ENCODE results near the gene PTPRD. TPM values are rescaled to one million over a fixed set of nuclear protein-coding genes. Genes with fewer than 3 reads are reported as not detected.

Gene PTPRD
- total and polyA plus RNA-seq, 2 of the 4 experiments (the other 2 are of a cell fraction), result 0.07 to 0.18 TPM

DNA sequence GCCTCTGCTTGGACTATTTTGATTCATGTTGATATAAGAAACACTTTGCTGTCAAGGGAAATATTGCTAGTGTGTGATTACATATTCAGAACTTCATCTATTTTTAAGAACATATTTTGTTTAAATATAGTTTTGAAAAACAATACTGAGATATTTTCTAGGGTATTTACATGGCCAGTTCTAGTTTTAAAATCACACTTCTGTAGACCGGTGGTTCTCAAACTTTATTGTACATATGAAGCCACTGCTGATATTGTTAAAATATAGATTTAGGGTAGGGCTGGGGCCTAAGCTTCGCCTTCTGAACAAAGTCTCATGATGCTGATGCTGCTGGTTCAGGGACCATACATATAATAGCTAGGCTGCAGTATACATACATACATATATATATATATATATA is 1000.0 kb downstream of the PTPRD start:
- no peak overlapping the region for H2BK15ac ChIP-seq (ENCODE audit: low read depth, low read length)
- no peak overlapping the region for H3K4me3 ChIP-seq (ENCODE audit: insufficient read depth, low read depth, low read length)
- H3K23ac ChIP-seq (ENCODE audit: low read depth, low read length), result no peak overlapping the region
- intact Hi-C loops (cut with micrococcal nuclease), result no loop called here
- no peak overlapping the region for H3K4ac ChIP-seq (ENCODE audit: low read depth, low read length)
- H2BK120ac ChIP-seq (ENCODE audit: low read depth, low read length), result no peak overlapping the region
- H3K4me2 ChIP-seq (ENCODE audit: low read depth, low read length), result no peak overlapping the region
- H2AK5ac ChIP-seq (ENCODE audit: low read depth, low read length), result no peak overlapping the region
- no peaks in the 10 kb centered on the region for H3K36me3 ChIP-seq (ENCODE audit: control insufficient read depth, insufficient read depth, low read length)
- in situ Hi-C loops (cut with MboI; ENCODE audit: low sequenced_read_pairs), result no loop called here
- no peak overlapping the region for H4K91ac ChIP-seq (ENCODE audit: insufficient read depth, low read depth, low read length)
- no peaks in the 10 kb centered on the region for H3K79me1 ChIP-seq (ENCODE audit: low read depth in 1 of 2, low read length in 2 of 2)
- BruUV-seq (replicated peaks), result no TSS peak
- no peak overlapping the region for H3K18ac ChIP-seq (ENCODE audit: low read depth, low read length)
- H3K9me1 ChIP-seq (ENCODE audit: insufficient read depth, low read length), result no peaks in the 10 kb centered on the region
- no peak overlapping the region for H3K14ac ChIP-seq (replicated peaks; ENCODE audit: low read depth, low read length)
- no peak overlapping the region for H2BK5ac ChIP-seq (ENCODE audit: low read depth, low read length, poor library complexity, severe bottlenecking)
- no peak overlapping the region for H3K56ac ChIP-seq (ENCODE audit: extremely low read depth, insufficient read depth, low read length)
- WGBS, 2 experiments (ENCODE audit: extremely low coverage in 2 of 2, insufficient read length in 1 of 2), result no CpG with 5 or more reads among the region's 2 CpGs
- DNase-seq, result no peak
- dilution Hi-C loops (cut with HindIII; ENCODE audit: low sequenced_read_pairs, unreplicated experiment), result no loop called here
- no peak overlapping the region for H4K8ac ChIP-seq (ENCODE audit: low read depth in 2 of 2, low read length in 2 of 2)
- POLR2A ChIA-PET (ENCODE audit: unreplicated experiment), result no interaction called here
- H4K5ac ChIP-seq (ENCODE audit: low read depth, low read length), result no peak overlapping the region
- H3K4me1 ChIP-seq (ENCODE audit: control insufficient read depth, insufficient read depth, low read length), result no peaks in the 10 kb centered on the region
- H4K20me1 ChIP-seq (ENCODE audit: insufficient read depth, low read length), result no peaks in the 10 kb centered on the region
- CTCF ChIA-PET, result no interaction called here
- ATAC-seq (ENCODE audit: low read depth), result no peak
- TF ChIP-seq USF2 (IDR thresholded peaks at IDR 0.05; ENCODE audit: low read depth, low read length) (no peak), NFE2L2 (IDR thresholded peaks at IDR 0.05; ENCODE audit: low read depth, low read length) (no peak), CEBPB (IDR thresholded peaks at IDR 0.05; ENCODE audit: low read depth, low read length) (no peak), RFX5 (IDR thresholded peaks at IDR 0.05; ENCODE audit: low read depth, low read length) (no peak), RCOR1 (IDR thresholded peaks at IDR 0.05; ENCODE audit: insufficient replicate concordance, low read length) (no peak), SMC3 (IDR thresholded peaks at IDR 0.05; ENCODE audit: low read depth, low read length) (no peak), RAD21 (IDR thresholded peaks at IDR 0.05; ENCODE audit: low read length) (no peak), CHD1 (IDR thresholded peaks at IDR 0.05; ENCODE audit: low read depth, low read length) (no peak), MAZ (IDR thresholded peaks at IDR 0.05; ENCODE audit: borderline replicate concordance, low read depth, low read length) (no peak), FOS (IDR thresholded peaks at IDR 0.05; ENCODE audit: low read depth, low read length) (no peak), POLR2A (IDR thresholded peaks at IDR 0.05; ENCODE audit: low read depth, low read length) (no peak), MXI1 (IDR thresholded peaks at IDR 0.05; ENCODE audit: borderline replicate concordance, low read depth, low read length) (no peak), MAFK (IDR thresholded peaks at IDR 0.05; ENCODE audit: low read depth, low read length) (no peak)
- TF ChIP-seq, protein P1, sequence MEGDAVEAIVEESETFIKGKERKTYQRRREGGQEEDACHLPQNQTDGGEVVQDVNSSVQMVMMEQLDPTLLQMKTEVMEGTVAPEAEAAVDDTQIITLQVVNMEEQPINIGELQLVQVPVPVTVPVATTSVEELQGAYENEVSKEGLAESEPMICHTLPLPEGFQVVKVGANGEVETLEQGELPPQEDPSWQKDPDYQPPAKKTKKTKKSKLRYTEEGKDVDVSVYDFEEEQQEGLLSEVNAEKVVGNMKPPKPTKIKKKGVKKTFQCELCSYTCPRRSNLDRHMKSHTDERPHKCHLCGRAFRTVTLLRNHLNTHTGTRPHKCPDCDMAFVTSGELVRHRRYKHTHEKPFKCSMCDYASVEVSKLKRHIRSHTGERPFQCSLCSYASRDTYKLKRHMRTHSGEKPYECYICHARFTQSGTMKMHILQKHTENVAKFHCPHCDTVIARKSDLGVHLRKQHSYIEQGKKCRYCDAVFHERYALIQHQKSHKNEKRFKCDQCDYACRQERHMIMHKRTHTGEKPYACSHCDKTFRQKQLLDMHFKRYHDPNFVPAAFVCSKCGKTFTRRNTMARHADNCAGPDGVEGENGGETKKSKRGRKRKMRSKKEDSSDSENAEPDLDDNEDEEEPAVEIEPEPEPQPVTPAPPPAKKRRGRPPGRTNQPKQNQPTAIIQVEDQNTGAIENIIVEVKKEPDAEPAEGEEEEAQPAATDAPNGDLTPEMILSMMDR (conservative IDR thresholded peaks at IDR 0.05; ENCODE audit: low read depth, low read length), result no peak
- TF ChIP-seq, protein P2, sequence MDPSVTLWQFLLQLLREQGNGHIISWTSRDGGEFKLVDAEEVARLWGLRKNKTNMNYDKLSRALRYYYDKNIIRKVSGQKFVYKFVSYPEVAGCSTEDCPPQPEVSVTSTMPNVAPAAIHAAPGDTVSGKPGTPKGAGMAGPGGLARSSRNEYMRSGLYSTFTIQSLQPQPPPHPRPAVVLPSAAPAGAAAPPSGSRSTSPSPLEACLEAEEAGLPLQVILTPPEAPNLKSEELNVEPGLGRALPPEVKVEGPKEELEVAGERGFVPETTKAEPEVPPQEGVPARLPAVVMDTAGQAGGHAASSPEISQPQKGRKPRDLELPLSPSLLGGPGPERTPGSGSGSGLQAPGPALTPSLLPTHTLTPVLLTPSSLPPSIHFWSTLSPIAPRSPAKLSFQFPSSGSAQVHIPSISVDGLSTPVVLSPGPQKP (IDR thresholded peaks at IDR 0.05; ENCODE audit: borderline replicate concordance, low read depth, low read length), result no peak
- H3K9ac ChIP-seq (ENCODE audit: low read depth, low read length), result no peak overlapping the region
- H2AFZ ChIP-seq (replicated peaks; ENCODE audit: low read length, poor library complexity), result no peak overlapping the region
- H3K27ac ChIP-seq (ENCODE audit: insufficient read depth, low read length), result no peak overlapping the region
- H3K9me3 ChIP-seq (ENCODE audit: control insufficient read depth, insufficient read depth, low read length), result peaks cover 3% of the 10 kb centered on the region; the same call in 1 of the 2 replicates
- H2AK9ac ChIP-seq (replicated peaks; ENCODE audit: low read depth, low read length, poor library complexity), result no peak overlapping the region
- no peaks in the 10 kb centered on the region for H3K27me3 ChIP-seq (ENCODE audit: control insufficient read depth, insufficient read depth, low read length)
- no peak overlapping the region for H2BK20ac ChIP-seq (ENCODE audit: low read depth, low read length)
